GM12872 (cell line): Measurements from ENCODE around the gene RFTN2.

Experiments
- TF ChIP-seq, protein P1 (sequence below): IDR thresholded peaks from 3 replicates; pipeline ENCODE4 v1.5.1; 2011; ENCODE audit warnings: low read depth, mild to moderate bottlenecking, low read length, moderate library complexity; ENCODE audit not compliant: insufficient read depth

RFTN2 gene

DNA sequence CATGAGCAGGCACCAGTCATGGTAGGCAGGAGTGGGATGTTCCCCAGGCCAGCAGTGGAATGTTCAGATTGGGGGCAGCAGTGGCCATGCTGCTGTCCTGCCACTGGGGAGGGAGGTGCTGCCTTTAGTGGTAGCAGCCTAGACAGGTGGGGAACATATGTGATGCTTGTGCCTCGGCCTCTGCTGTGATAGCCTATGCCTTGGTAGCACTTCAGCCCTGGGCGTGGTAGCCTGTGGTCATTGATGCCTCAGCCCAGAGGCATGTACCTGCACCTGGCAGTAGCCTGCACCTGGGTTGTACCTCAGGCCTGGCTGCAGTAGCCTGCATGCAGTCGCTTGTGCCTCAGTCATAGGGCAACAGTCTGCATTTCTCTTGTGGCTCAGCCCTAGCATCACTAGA, 7.1 kb downstream of the RFTN2 start:
- TF ChIP-seq, protein P1, sequence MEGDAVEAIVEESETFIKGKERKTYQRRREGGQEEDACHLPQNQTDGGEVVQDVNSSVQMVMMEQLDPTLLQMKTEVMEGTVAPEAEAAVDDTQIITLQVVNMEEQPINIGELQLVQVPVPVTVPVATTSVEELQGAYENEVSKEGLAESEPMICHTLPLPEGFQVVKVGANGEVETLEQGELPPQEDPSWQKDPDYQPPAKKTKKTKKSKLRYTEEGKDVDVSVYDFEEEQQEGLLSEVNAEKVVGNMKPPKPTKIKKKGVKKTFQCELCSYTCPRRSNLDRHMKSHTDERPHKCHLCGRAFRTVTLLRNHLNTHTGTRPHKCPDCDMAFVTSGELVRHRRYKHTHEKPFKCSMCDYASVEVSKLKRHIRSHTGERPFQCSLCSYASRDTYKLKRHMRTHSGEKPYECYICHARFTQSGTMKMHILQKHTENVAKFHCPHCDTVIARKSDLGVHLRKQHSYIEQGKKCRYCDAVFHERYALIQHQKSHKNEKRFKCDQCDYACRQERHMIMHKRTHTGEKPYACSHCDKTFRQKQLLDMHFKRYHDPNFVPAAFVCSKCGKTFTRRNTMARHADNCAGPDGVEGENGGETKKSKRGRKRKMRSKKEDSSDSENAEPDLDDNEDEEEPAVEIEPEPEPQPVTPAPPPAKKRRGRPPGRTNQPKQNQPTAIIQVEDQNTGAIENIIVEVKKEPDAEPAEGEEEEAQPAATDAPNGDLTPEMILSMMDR = no peak

DNA sequence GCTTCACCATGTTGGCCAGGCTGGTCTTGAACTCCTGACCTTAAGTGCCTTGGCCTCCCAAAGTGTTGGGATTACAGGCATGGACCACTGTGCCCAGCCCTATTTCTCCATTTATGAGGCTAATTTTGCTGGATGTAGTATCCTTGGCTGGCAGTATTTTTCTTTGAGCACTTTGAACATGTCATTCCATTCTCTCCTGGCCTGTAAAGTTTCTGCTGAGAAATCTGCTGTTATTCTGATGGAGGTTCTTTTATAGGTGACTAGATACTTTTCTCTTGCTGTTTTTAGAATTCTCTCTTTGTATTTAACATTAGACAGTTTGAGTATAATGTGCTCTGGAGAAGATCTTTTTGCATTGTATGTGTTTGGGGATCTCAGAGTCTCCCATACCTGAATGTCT, 9.1 kb downstream of the RFTN2 start:
- TF ChIP-seq, protein P1 = no peak

DNA sequence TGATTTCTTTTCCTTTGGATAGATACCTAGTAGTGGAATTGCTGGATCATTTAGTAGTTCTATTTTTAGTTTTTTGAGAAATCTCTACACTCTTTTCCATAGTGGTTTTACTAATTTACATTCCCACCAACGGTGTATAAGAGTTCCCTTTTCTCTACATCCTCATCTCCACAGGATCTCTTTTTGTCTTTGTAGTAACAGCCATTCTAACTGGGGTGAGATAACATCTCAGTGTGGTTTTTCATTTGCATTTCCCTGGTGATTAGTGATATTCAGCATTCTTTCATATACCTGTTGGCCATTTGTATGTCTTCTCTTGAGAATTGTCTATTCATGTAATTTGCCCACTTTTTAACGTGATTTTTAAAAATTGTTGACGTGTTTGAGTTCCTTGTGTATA, 13.8 kb downstream of the RFTN2 start:
- TF ChIP-seq, protein P1 = no peak

DNA sequence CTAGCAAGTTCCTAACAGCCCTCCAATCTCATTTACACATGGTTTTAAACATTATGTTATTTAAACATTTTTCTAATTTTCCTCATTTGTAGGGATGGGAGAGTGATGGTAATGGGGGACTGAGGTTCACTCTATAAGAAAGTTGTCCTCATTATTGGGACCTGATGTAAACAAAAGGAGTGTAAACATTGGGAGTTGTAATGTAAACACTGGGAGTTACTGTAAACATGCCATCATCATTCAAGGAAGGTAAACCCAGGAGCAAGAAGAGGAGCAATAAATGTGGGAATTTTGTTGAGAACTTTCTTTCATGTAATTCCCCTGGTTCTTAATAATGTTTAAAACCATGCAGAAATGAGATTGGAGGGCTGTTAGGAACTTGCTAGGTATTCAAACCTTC, 17.8 kb downstream of the RFTN2 start:
- TF ChIP-seq, protein P1 = no peak

DNA sequence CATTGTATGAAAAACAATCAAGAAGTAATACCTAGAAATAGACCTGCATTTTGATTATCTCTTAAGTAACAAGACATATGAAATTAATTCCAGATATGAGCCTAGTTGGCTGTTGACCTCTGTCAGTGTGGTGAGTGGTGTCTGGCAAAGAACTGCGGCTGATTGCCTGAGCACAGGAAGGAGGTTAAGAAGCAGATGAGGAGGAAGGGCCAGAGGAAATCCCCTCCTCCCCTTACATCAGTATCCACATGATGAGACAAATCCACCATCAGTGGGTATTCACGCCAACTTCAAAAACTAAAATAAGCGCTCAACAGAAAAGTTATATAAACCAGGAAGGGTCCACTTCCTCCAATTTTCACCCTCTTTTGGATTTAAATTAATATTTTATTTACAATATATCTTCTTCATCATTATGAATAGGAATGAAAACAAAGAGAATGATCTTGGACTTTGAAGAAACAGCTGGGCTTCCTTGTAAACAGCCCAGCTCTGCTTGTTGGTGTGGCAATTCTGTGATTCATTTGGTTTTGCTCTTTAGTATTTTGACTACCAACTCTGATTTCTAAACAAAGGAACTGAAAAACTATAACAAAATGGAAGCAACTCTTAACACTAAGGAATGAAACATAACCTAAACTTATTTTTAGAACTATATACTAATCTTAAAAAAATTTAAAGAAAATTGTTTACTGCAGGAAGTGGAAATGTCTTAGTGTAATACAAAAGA, 27.3 kb downstream of the RFTN2 start:
- TF ChIP-seq, protein P1 = no peak

DNA sequence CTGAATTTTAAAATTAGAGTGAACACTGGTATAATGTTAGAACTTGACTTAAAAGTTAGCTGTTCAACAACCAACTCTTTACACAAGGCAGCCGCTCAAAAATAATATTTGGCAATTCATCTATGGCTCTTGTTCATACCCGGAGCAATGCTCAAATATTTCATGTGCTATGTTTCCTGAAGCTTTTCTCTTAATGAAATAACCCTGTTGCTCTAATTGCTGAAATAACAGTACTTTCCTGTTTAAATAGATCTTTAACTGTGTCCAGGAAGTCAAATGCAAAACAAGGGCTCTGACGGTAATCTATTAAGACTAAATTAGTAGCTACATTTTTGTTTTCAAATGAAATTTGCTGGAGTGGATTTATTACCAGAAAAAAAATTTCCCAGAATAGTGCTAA, 33.7 kb downstream of the RFTN2 start:
- TF ChIP-seq, protein P1 = no peak

DNA sequence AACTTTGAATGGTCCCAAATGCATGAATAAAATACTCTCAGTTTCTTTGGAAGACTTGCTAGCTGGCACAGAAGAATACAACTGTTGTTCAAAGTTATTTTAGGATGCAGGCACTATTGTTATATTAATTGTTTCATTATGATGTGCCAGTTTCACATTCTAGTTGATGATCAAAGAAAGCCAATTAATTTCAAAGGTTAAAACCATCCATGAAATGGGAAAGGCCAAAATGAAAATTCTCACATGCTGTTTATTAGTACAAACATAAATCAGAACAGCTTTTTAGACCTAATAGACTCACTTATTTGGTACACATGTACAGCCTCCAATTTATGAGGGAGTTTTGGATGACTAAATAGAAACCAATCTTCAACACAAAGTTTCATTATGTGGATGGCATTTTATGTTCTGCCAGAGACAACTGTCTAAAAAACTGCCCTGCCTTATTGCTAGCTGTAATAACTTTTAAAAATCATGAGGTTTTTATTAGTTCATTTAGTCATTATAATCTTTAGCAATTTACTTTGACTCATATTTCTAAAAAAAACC, 42.2 kb downstream of the RFTN2 start:
- TF ChIP-seq, protein P1 = no peak
